Body of pancreas (tissue), 4 donors: ENCODE data around the gene ERBB4.

ENCODE experiments used
- CTCF ChIP-seq, 7 experiments: fragments of 450-650 bp in 4 of 7; fragments of 200-600 bp in 3 of 7; sonication (generic) in 3 of 7; IDR thresholded peaks; one replicate each; pipeline ENCODE4 v1.5.1; 2016 to 2019; ENCODE audit warnings: antibody characterized with exemption in 7 of 7
- POLR2A ChIP-seq, 3 donors: fragments of 450-650 bp; IDR thresholded peaks; one replicate each; pipeline ENCODE4 v1.6.1; 2016; ENCODE audit warnings: antibody characterized with exemption in 3 of 3, mild to moderate bottlenecking in 2 of 3

GRCh38 chr2:212530991-212531390 is 7.6 kb downstream of the ERBB4 start:
- TF ChIP-seq POLR2A (IDR thresholded peaks at IDR 0.05) (no peak), CTCF (IDR thresholded peaks at IDR 0.05) (no peak)
